ENCODE measurements around the gene THSD4.

- no peak for TF ChIP-seq CTCF (IDR thresholded peaks at IDR 0.05; ENCODE audit: insufficient read depth, low read depth, low read length)
- TF ChIP-seq EZH2 (IDR thresholded peaks at IDR 0.05; ENCODE audit: insufficient read depth, low read length), result no peak
These were observed 514.7 kb downstream of the THSD4 start for GRCh38 chr15:71629781-71630474.
